GM12865 (cell line): Measurements from ENCODE around the gene AMOTL2.

Experiments used
- DNase-seq: peaks from one replicate; pipeline ENCODE4 v3.0.0; 2010; ENCODE audit warnings: low read depth
- H3K4me3 ChIP-seq: 2 replicates; pipeline ENCODE4 v1.5.1; 2011; ENCODE audit warnings: mild to moderate bottlenecking, low read depth, low read length, control low read depth
- TF ChIP-seq, protein P1 (sequence below): IDR thresholded peaks from 2 replicates; pipeline ENCODE4 v1.5.1; 2011; ENCODE audit warnings: low read length, control low read depth, low read depth, inconsistent platforms; ENCODE audit not compliant: insufficient read depth; ENCODE audit errors: missing control alignments

The AMOTL2 gene

GRCh38 chr3:134376385-134376765 is 2.1 kb upstream of the AMOTL2 start:
- no peak for DNase-seq
- H3K4me3 ChIP-seq = no peak overlapping the region
- TF ChIP-seq, protein P1, sequence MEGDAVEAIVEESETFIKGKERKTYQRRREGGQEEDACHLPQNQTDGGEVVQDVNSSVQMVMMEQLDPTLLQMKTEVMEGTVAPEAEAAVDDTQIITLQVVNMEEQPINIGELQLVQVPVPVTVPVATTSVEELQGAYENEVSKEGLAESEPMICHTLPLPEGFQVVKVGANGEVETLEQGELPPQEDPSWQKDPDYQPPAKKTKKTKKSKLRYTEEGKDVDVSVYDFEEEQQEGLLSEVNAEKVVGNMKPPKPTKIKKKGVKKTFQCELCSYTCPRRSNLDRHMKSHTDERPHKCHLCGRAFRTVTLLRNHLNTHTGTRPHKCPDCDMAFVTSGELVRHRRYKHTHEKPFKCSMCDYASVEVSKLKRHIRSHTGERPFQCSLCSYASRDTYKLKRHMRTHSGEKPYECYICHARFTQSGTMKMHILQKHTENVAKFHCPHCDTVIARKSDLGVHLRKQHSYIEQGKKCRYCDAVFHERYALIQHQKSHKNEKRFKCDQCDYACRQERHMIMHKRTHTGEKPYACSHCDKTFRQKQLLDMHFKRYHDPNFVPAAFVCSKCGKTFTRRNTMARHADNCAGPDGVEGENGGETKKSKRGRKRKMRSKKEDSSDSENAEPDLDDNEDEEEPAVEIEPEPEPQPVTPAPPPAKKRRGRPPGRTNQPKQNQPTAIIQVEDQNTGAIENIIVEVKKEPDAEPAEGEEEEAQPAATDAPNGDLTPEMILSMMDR = no peak

DNA sequence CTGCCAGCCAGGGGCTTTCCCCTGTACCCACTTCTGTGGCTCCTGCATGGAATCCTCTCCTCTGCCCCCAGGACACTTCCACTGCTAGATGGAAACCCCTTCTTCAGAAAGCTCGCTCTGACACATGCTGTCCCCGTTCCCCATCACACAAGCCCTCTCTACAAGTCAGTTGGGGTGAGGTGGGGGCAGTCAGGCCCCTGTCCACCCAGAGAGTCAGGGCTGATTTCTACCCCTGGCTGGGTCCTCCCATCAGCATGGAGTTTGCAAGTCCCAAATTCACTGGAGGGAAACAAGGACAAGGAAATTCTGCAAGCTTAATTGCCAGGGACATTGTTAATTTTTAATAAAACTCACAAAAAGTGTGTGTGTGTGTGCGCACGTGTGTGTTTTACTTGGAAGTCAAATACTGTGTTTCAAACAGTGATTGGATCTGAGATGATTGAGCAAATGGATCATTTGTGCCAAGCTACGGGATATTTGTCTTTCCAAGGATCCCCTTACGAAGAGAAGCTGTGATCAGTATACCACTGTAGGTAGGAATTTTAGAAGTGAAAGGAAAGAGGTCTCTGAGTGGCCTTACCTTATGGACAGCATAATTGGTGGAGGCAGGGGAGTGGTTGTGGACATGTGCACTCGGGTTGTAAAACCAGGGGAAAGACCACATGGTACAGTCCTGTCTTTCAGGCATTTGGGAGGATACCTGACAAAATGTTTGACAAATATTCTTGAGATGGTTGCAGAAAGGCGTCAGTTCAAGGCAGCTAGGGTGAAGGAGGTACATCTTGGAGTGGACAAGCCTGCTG is 1.5 kb upstream of the AMOTL2 start:
- DNase-seq = no peak
- no peak overlapping the region for H3K4me3 ChIP-seq
- TF ChIP-seq, protein P1 = no peak

GRCh38 chr3:134374791-134375581 is 739 bp upstream of the AMOTL2 start:
- H3K4me3 ChIP-seq = no peak overlapping the region
- TF ChIP-seq, protein P1 = no peak
- DNase-seq = no peak

GRCh38 chr3:134373271-134374104 is 759 bp downstream of the AMOTL2 start:
- DNase-seq = no peak
- no peak overlapping the region for H3K4me3 ChIP-seq
- TF ChIP-seq, protein P1 = no peak

- TF ChIP-seq, protein P1 = no peak
- no peak for DNase-seq
- H3K4me3 ChIP-seq = no peak overlapping the region
Observed at GRCh38 chr3:134372396-134373270, 1.6 kb downstream of the AMOTL2 start.
